Nucleus accumbens (tissue), 56 donors: ENCODE measurements around the gene CLBA1.
"Not testable (repeated sequence)": the region's sequence is repeated elsewhere in the genome, so short reads cannot be mapped to it uniquely, and the experiment has no call there.

Source experiments
- DNase-seq, 56 donors: peaks; one replicate each; lab custom pipeline; 2025; lab: John Stamatoyannopoulos, UW

CLBA1 gene

DNA sequence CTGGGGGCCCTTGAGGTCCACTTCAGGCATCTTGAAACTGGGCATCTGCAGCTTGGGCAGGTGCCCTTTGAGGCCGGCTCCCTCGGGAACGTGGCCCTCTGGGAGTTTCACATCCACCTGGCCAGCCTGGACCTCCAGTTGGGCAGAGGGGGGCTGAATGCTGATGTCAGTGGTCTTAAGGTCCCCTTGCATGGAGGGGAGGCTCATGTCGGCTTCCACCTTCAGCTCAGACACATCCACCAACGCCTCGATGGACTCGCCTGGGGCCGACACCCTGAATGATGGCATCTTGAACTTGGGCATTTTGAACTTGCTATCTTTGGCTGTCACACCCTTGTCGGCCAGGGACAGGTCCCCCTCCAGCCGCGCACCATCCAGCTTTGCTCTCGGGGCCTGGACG, 38.4 kb upstream of the CLBA1 start:
- DNase-seq: not testable (repeated sequence)

GRCh38 chr14:104947881-104948735, 37.5 kb upstream of the CLBA1 start:
- DNase-seq: not testable (repeated sequence)

- DNase-seq: no peak
Measured at GRCh38 chr14:104948736-104949031, 36.9 kb upstream of the CLBA1 start.

- DNase-seq: not testable (repeated sequence)
Measured at GRCh38 chr14:104949406-104949955, 36.1 kb upstream of the CLBA1 start.

- DNase-seq: no peak
Measured at GRCh38 chr14:104950021-104950420, 35.6 kb upstream of the CLBA1 start.

- not testable (repeated sequence) for DNase-seq
Measured at GRCh38 chr14:104950701-104951100, 34.9 kb upstream of the CLBA1 start.

- DNase-seq: not testable (repeated sequence)
Measured at GRCh38 chr14:104951863-104952657, 33.5 kb upstream of the CLBA1 start.

DNA sequence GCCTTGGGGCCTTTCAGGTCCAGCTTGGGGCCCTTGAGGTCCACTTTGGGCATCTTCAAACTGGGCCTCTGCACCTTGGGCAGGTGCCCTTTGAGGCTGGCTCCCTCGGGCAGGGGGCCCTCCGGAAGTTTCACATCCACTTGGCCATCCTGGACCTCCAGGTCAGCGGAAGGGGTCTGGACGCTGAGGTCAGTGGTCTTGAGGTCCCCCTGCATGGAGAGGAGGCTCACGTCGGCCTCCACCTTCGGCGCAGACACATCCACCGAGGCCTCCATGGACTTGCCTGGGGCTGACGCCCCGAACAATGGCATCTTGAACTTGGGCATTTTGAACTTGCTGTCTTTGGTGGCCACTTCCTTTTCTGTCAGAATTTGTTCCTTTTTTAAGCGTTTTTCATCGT, 32.5 kb upstream of the CLBA1 start:
- no peak for DNase-seq

DNA sequence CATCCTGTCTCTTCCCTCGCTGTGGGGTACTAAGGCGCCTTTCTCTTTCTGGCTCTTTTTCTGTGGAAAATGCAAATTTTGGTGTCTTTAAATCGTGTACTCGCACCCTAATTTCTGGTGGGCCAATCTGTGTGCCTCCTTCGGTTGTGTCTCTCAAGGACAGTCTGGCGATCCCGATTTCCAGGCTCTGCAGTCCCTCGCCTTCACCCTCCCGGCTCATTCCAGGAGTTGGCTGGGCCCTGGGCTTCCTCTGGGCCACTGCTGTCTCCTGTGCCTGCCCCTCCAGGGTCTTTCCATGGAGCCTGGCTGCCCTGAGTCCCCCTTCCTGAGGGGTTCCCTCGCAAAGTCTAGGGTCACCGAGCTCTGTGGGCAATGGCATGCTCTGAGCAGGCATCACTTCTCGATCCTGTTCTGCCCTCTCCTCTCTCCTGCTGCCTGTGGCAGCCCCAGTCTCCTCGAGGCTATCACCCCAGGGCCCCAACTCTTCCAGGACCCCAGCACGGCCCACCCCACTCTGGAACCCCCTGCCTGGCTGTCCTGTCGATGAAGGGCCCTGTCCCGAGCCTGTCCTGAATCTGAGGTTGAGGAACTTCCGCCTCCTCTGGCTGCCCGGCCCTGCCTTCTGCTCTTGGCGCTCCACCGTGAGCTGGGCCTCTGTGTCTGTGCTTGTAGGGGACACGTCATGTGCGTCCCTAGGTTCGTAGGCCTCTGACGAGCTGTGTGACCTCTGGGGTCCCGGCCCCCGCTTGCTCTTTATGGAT, 31.5 kb upstream of the CLBA1 start:
- no peak for DNase-seq

GRCh38 chr14:104954746-104955395, 30.7 kb upstream of the CLBA1 start:
- DNase-seq: no peak

GRCh38 chr14:104955396-104955770, 30.2 kb upstream of the CLBA1 start:
- no peak for DNase-seq

DNA sequence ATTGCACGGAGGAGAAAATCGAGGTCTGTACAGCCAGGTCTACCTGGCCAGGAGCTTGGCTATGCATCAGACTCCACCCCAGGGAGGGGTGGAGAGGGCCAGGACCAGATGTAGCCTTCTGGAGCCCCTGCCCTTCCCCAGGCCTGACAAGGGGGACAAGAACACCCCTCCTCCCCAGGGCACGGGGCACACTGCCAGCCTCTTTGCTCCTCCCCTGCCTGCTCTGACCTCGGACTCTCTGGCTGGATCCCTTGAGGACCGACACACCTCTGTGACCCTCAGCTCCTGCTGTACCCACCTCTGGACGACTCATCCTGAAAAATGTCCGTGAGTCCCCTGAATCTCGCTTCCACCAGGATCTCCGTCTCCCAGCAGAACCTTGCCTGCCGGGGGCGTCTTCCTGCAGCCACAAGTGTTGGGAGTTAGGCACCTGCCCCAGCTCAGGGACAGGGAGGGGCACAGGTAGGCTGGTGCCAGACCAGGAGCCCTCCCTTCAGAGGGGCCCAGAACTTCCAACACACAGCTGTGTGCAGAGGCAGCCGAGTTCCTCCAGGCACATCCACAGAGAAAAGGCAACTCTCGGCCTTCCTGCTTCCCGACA, 29.2 kb upstream of the CLBA1 start:
- DNase-seq: no peak

DNA sequence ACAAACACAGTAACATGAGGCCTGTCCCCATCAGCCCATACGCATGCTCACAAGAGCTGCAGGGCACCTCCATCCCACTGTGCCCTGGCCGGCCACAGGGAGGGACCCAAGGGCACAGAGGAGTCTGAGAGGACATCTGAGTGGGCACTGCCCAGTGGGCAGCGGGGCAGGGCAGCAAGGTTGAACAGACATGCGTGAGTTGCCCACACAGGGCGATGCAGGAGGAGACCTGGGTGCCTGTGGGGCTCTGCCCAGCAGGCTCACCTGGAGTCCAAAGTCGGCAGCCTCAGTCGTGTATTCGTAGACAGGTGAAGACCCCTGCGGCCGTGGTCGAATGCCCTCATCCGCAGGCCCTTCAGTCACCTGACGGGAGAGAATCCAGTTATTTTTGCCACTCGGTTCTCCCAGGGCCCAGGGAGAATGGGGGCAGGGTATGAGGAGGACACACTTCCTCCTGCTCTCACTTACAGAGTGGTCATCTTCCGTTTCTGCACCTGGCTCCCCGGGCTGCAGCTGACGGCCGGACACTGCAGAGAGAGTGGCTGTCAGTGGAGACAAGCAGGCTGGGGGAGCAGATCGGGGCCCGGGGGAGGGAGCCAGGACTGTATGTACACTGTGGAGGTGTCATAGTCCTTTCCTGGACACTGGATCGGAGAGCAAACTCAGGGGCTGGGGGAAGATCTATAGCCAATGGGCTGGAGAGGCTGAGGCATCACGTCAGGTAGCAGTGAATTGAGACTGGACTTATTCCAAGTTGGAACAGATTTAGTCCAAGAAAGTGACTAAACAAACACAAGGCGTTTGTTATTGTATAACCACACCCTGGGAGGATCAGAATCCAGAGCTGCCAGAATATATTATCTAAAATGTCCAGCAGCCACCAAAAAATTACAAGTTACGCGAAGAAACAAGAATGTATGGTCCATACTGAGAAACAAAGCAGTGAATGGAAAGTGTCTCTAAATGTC, 28.2 kb upstream of the CLBA1 start:
- no peak for DNase-seq

DNA sequence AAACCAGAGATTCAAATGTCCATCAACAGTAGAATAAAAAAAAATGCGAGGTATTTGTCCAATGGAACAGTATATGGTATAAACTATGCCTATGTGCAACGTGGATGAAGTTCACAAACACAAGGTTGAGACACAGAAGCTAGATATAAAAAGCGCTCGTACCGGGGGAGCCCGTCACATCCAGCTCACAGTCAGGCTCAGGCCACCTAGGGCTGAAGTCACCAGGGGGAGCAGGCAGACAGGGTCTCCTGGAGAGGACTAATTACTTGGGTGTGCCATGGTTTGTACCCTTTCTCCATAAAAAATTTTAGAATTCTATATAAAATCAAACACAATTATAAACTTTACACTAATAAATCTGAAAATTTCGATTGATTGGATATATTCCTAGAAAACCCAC, 21.0 kb upstream of the CLBA1 start:
- no peak for DNase-seq

GRCh38 chr14:104965561-104966231, 19.9 kb upstream of the CLBA1 start:
- no peak for DNase-seq

GRCh38 chr14:104966261-104966865, 19.2 kb upstream of the CLBA1 start:
- DNase-seq: no peak

DNA sequence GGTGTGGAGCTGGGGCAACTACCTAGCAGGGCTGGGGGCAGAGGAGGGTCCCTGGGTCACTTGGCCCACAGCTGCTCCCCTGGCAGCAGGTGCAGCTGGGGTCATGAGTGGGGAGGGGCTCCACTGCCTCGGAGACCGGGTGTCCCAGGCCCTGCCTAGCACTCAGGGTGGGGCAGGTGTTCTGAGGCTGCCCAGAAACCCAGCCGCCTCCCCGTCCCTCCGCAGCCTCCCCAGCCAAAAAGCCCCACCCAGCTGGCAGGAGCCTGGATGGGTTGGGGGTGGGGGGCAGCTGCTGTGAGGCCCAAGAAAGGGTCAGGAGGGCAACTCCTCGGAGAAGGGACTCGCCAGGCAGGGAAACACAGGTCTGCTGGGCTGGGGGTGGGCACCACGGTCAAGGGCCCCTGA, 18.6 kb upstream of the CLBA1 start:
- DNase-seq: no peak
